Stimulated activated CD4-positive, alpha-beta T cell treated with anti-CD3 and anti-CD28 coated beads, Interleukin-2, amount 100 ng/mL, for 4 hours (primary cell): Measurements from ENCODE around the gene FBXW7.

Source experiments
- DNase-seq: peaks from one replicate; pipeline ENCODE4 v3.0.0-alpha.2; 2020; ENCODE audit warnings: low read depth

The FBXW7 gene

DNA sequence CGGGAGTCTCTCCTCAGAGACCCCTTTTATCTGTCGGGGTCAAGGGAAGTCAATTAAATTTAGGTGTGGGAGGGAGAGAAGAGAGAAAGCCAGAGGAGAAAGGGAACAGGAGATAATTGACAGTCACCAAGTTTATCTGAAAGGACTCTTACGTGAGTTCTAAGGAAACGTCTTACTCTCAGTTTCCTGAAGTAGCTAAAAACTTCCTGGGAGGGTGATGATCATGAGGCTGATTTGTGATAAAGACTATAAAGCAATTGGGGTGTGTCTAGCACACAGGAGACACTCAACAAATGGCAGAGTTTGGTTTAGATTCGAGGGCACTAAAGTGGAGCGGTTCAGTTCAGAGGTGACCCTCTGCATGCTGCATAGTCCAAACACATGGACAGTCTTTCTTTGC, 254.1 kb downstream of the FBXW7 start:
- no peak for DNase-seq

DNA sequence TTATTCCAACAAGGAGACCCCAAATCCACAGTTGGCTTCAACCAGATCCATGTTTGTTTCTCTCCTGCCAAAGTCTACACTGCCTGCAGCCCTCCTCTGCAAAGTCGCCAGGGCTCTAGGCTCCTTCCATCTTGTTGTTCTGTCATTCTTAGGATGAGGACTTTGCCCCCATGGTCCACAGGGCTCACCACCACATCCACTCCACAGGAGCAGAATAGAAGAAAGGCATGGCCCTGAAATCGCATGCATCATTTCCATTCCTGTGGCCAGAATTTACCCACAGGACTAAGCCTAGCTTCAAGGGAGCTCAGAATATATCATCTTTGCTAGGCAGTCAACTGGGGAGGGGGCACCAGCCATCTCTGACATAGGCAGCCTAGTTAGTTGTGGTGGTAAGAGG, 254.7 kb downstream of the FBXW7 start:
- no peak for DNase-seq

DNA sequence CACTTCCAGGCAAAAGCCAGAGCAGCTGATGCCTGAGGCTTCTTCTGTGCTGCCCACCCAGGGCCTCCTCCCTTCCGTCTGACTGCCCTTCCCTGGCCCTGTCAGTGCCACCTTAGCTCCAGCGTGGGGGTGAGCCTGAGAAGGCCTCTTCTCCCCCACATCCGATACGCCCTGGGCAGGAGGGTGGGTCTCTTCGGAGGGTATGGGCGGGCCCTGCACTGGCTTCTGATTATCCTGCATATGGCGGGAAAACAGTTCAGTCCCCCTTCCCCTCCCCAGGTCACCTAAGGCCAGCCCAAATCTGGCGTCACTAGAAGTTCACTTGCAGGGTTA, 256.7 kb downstream of the FBXW7 start:
- no peak for DNase-seq

DNA sequence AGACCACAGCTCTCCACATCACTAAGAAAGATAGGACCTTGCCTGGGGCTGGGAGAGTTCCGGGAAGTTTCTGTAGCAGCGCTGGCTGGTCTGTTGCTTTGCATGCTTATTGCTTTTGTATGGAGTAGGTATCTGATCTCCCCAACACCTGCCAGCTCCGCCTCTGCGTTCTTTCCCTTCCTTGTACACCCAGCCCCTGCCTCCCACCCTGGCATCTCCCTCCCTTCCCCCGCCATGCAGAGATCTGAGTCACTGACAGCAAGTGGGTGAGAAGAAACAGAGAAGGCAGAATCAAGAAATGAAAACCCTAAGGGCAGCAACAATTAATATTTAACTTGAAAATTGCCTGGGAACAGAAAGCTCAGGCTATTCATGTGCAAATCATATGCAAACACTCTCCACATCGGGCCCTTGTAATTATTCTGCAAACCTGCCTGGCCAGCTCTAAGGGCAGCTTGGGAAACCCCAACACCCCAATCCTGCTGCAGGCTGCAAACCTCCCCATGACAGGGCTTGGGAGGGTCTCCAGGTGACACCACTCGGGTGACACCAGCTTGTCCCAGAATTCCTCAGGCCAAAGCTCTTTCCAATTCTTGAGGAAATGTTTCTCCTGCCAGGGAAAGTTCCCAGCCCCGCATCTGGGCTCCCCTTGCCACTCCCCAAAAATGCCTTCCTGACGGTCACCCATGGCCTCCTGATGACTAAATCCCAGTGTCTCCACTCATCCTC, 257.2 kb downstream of the FBXW7 start:
- DNase-seq, result no peak

DNA sequence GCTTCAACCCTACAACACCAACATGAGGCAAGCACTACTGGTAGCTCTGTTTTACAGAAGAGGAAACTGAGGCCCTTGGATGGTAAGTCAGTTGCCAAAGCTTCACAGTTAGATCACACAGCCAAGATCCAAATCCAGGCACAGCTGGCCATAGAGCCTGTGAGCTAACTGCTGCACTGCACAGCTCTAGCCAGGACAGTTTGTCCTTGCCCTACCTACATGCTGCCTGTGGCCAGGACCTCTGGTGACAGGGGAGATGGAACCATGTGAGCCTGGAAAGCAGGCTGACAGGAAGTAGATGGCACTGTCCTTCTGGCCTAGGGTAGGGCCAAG, 257.8 kb downstream of the FBXW7 start:
- no peak for DNase-seq

DNA sequence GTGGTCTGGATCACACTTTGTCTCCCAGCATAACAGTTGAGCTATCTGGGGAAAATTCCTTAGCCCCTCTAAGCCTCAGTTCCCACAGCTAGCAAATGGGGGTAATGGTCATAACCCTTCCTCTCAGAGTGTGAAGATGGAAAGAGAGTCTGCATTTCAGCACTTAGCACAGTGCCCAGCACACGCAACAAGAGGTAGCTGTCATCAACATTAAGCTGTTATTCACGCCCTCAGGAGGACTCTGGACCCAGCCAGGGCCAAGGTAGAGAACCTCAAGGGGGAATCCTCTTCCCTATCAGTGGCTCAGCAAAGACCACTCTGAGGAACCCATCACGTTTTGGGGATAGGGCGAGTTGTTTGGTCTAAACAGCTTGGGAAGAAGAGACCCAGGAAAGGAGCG, 258.6 kb downstream of the FBXW7 start:
- no peak for DNase-seq

DNA sequence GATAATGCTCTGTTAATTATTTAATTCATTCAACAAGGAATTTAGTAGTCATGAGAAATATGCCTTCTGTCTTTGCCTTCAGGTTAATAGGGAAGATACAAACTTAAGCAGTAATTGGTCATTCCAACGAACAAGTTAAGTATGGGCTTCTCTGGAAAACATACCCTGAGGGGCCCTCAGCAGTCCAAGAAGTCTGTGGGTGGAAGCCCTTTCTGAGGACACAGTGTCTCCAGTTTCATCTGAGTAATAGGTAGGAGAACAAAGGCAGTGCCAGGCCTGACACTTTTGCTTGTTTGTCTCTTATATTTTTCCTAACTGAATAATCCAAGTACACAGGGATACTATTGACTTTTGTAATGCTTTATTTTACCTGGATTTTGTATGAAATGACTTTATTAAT, 262.5 kb downstream of the FBXW7 start:
- no peak for DNase-seq
